Measurements from ENCODE around the gene WNT9B.
A peak's percentile ranks its signal among the peaks of the same experiment; 100 is the strongest.

WNT9B gene

GRCh38 chr17:46817901-46818209 lies 33.5 kb upstream of the WNT9B start:
- DNase-seq (ENCODE audit: low read depth), result no peak
- TF ChIP-seq, protein P1, sequence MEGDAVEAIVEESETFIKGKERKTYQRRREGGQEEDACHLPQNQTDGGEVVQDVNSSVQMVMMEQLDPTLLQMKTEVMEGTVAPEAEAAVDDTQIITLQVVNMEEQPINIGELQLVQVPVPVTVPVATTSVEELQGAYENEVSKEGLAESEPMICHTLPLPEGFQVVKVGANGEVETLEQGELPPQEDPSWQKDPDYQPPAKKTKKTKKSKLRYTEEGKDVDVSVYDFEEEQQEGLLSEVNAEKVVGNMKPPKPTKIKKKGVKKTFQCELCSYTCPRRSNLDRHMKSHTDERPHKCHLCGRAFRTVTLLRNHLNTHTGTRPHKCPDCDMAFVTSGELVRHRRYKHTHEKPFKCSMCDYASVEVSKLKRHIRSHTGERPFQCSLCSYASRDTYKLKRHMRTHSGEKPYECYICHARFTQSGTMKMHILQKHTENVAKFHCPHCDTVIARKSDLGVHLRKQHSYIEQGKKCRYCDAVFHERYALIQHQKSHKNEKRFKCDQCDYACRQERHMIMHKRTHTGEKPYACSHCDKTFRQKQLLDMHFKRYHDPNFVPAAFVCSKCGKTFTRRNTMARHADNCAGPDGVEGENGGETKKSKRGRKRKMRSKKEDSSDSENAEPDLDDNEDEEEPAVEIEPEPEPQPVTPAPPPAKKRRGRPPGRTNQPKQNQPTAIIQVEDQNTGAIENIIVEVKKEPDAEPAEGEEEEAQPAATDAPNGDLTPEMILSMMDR (conservative IDR thresholded peaks at IDR 0.05; ENCODE audit: low read depth, low read length), result no peak
- H3K4me3 ChIP-seq (ENCODE audit: low read depth, low read length), result no peak overlapping the region

DNA sequence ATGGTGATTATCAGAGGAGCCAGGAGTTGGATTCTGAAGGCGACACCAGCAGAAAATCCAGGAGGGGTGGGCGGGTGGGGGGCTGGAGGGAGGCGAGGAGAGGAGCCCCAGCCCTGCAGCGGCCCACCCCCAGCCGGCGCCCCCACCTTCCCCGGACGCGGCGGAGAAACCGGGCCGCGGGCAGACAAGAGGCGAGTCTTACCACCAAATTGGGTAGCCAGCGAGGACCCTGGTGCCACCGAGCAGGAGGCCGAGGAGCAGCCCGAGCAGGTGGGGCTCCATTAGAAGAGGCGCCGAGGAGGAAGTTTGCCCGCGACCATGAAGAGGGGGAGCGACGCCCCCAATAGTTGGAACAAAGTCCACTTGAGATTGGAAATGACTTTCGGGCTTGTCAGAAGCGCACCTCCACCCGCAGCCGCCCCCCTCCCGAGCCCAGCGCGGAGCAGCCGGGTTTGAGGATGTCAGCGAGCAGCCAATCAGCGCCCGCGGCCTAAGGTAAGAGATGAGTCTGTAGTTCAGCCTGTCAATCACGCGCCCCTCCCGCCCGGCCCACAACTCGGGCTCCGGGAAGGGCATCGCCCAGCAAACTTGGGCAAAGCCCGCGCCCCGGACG lies 33.0 kb upstream of the WNT9B start, which contains the start of gene WNT3:
TSS of gene WNT3 (minus strand) at position 377 of the 613 bp plus-strand sequence. CDS start at position 282, 95 bp downstream.
- H3K4me3 ChIP-seq (ENCODE audit: low read depth, low read length), result peak within 1 kb of the TSS; percentile 18
- no peak for DNase-seq (ENCODE audit: low read depth)
- TF ChIP-seq, protein P1 (conservative IDR thresholded peaks at IDR 0.05; ENCODE audit: low read depth, low read length), result no peak

DNA sequence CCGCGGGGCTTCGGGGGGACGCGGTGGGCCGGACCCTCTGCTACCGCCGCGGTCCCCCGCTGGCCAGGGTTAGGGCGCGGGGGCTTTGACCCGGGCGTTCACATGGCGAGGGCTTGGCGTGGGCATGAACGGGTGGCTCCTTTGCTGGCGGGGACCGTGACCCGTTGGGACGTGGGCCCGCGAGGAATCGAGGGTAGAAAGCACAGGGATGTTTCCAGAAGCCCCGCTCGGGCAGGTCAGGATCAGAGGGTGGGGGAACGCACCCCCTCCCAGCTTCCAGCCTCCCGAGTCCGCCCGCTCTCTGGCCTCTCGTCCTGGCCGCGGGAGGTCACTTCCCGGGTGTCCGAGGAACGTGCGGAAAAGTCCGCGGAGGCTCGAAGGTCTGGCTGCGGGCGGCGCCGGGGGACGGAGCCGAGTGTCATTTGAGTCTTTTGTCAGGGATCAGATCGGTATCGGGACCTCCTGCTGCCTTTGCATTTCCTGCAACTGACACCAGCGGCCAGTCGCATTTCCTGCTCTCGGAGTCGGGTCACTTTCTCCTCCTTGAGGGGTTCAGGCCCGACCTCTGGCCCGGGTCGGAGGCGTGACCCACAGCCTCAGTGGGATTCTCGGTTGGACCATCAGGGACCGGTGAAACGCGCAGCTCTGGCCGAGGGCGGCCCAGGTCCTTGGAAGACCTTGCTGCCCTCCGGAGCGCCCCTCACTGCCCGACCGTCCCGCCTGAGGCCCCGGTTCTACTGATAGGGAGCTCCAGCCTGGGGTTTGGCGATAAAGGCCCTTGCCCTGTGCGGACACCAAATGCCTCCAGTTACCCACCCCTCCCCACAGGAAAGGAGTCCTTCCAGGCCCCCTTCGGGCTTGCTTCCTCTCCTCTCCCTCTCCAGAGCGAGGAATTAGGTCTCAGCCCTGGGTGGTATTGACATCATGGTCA lies 32.2 kb upstream of the WNT9B start:
- no peak for DNase-seq (ENCODE audit: low read depth)
- peak overlapping the region; percentile 18 for H3K4me3 ChIP-seq (ENCODE audit: low read depth, low read length)

GRCh38 chr17:46819906-46820351 lies 31.5 kb upstream of the WNT9B start:
- DNase-seq (ENCODE audit: low read depth), result no peak
- TF ChIP-seq, protein P1 (conservative IDR thresholded peaks at IDR 0.05; ENCODE audit: low read depth, low read length), result no peak
- H3K4me3 ChIP-seq (ENCODE audit: low read depth, low read length), result no peak overlapping the region

More for the DNA sequence above, 32.2 kb upstream of the WNT9B start:
- TF ChIP-seq, protein P1 (conservative IDR thresholded peaks at IDR 0.05; ENCODE audit: low read depth, low read length), result no peak

DNA sequence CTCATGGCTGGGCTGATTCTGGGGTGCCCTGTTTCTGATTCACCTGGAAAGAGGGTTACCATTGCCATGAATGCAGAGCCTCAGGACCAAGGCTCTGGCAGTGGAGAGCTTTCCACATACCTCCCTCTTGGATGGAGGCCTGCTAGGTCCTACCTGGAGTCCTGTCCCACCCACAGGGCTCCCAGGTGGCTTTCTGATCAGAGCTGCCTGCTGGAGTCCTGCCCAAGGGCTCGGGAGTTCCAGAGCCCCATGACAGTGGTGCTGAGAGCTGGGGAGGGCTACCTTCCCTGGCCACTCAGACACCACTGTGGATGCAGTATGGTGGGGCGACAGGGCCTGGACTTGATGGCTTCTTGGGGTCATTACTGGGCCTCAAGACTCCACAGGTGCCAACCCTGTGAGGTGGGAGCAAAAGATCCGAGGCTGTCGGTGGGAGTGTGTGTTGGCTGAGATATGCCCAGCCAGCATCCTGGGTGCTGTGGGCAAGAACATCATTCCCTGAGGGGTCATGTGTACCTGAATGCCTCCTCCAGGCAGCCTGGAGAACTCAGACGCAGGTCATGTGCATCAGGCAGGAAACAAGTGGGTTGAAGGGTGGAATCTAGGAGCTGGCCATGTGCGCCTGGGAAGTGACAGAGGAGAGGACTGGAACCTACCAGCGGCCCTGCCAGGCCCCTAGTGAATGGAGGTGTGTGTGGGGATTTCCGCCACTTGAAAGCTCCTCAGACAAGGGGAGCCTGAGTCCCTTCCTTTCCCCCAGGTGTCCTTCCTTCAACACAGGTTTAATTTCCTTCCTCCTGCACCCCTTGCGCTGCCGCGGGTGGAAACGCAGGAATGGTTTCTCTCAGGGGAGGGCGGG lies 30.6 kb upstream of the WNT9B start:
- H3K4me3 ChIP-seq (ENCODE audit: low read depth, low read length), result no peak overlapping the region
- TF ChIP-seq, protein P1 (conservative IDR thresholded peaks at IDR 0.05; ENCODE audit: low read depth, low read length), result no peak
- DNase-seq (ENCODE audit: low read depth), result no peak

- H3K4me3 ChIP-seq (ENCODE audit: low read depth, low read length), result no peak overlapping the region
- no peak for DNase-seq (ENCODE audit: low read depth)
- TF ChIP-seq, protein P1 (conservative IDR thresholded peaks at IDR 0.05; ENCODE audit: low read depth, low read length), result no peak
These were observed 29.6 kb upstream of the WNT9B start for GRCh38 chr17:46821482-46822387.

All from choroid plexus epithelial cell (primary cell).